GM10266 (cell line): ENCODE measurements around the gene EIF4G3.
"Not testable (repeated sequence)": the region's sequence is repeated elsewhere in the genome, so short reads cannot be mapped to it uniquely, and the experiment has no call there.

ENCODE experiments used
- DNase-seq: peaks from one replicate; pipeline ENCODE4 v3.0.0; 2012; ENCODE audit errors: extremely low spot score
- CTCF ChIP-seq: IDR thresholded peaks from 2 replicates; pipeline ENCODE4 v1.5.1; 2012; ENCODE audit warnings: mild to moderate bottlenecking, low read depth; ENCODE audit not compliant: control insufficient read depth, insufficient read depth; ENCODE audit errors: missing control alignments

The EIF4G3 gene

DNA sequence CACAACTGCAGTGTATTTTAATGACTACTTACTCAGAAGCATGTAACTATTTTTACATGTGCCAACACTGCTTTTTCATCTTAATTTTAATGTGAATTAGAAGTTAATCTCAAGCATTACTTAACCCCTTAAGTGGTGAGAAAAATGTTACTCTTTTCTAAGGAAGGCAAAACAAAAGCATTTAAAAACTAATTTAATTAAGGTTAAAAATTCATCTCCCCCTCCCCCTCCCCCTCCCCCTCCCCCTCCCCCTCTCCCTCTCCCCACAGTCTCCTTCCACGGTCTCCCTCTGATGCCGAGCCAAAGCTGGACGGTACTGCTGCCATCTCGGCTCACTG is 362.2 kb downstream of the EIF4G3 start:
- no peak for TF ChIP-seq CTCF
- DNase-seq: no peak

DNA sequence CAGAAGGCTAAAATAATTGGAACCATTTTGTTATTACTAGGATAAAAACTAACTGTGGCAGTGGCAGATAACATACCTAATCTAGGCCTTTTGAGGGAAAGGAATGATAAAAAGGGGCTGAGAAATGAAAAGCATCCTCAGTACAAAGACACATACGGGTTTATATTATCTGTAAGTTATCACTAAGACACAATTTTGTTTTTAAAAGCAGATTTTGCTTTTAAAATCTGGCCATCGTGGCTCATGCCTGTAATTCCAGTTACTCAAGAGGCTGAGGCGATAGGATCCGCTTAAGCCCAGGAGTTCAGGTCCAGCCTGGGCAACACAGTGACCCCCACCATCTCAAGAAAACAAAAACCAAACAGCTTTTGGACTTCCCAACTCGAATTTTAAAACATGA is 364.8 kb downstream of the EIF4G3 start:
- TF ChIP-seq CTCF: no peak
- no peak for DNase-seq

- DNase-seq: no peak
- no peak for TF ChIP-seq CTCF
Measured at GRCh38 chr1:20793236-20793635, 383.5 kb downstream of the EIF4G3 start.

DNA sequence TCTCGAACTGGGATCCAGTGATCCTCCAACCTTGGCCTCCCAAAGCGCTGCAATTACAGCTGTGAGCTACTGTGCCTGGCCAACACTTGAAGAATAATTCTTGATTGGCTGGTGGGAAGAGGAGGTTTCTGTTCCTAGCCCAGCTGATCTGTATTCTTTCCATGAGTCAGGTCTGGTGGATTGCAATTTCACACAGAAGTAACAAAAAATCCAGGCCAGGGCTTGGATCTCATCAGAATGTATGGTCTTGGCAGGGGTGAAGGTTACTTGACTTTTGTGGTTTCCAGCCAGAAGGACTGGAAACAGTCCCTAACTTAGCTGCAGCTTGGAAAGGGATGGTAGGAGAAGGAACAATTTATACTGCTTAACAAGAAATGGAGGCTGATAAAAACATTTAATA is 384.5 kb downstream of the EIF4G3 start:
- no peak for TF ChIP-seq CTCF
- no peak for DNase-seq

GRCh38 chr1:20790785-20791184 is 385.9 kb downstream of the EIF4G3 start:
- TF ChIP-seq CTCF: no peak
- no peak for DNase-seq

GRCh38 chr1:20789598-20789997 is 387.1 kb downstream of the EIF4G3 start:
- not testable (repeated sequence) for DNase-seq

DNA sequence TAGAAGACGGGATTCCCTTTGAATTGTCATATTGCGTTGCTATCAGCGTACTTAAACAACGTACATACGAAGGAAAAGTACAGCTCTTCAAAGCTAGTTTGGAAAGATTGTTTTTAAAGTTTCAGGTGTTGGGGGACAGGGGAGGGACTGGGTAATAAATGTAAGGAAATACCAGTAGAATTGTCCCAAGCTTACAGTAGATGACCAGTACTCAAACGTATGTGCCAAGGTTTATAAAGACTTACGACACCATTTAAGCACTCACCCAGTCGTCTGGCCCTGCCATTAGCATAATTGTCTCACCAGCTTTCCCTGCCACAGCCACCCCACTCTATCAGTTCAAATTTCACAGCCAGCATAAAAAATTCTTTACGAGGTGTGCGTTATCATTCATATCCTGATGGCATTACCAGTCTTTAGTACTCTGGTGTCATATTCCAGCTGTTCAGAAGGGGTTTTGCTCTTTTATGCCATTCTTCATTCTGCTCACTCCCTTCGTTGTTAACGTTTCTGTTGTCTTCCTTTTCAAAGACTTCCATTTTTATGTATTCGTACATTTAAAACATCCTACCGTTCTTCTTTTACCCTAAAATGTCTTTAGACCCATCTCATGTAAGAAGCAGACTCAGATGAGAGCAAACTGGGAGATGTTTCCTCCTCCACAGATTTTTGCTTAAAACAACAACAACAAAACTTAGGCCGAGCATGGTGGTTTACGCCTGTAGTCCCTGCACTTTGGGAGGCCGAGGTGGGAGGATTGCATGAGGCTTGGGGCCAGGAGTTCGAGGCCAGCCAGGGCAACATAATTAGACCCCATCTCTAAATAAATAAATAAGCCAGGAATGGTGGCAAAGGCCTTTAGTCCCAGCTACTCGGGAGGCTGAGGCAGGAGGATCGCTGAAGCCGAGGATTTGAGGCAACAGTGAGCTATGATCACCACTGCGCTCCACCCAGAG is 388.6 kb downstream of the EIF4G3 start:
- DNase-seq: peak; percentile 23
- TF ChIP-seq CTCF: no peak
